ENCODE results near the gene MRPL1. TPM values are rescaled to one million over a fixed set of nuclear protein-coding genes. Genes with fewer than 3 reads are reported as not detected.

Gene MRPL1
- total RNA-seq, 1 experiment from 2014 or later: 42.0 TPM

DNA sequence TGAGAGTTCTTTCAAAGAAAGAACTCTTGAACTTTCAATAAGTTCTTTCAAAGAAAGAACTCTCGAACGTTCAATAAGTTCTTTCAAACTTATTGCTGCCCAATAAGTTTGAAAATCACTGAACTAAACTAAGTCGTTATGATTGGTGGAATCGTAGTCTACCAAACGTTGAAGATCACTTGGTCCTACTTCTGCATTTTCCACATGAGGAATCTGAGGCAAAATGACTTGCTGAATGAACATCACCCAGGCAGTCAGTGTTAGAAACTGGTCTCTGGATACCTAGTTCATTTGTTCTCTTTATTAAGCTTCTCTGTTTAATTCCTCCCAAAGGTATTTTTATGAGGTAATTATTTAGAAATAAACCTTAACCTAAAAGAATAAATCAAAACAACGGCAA is 36.4 kb upstream of the MRPL1 start:
- Histone ChIP-seq H3K36me3 (ENCODE audit: control insufficient read depth, insufficient read depth, low read length) (no peaks in the 10 kb centered on the region), H3K9me3 (no peaks in the 10 kb centered on the region), H3K27me3 (replicated peaks; ENCODE audit: control insufficient read depth, insufficient read depth, low read length) (no peaks in the 10 kb centered on the region), H3K4me1 (no peaks in the 10 kb centered on the region), H3K4me3 (ENCODE audit: low read depth, low read length) (no peak overlapping the region)
- DNase-seq: no peak
- TF ChIP-seq, protein P1, sequence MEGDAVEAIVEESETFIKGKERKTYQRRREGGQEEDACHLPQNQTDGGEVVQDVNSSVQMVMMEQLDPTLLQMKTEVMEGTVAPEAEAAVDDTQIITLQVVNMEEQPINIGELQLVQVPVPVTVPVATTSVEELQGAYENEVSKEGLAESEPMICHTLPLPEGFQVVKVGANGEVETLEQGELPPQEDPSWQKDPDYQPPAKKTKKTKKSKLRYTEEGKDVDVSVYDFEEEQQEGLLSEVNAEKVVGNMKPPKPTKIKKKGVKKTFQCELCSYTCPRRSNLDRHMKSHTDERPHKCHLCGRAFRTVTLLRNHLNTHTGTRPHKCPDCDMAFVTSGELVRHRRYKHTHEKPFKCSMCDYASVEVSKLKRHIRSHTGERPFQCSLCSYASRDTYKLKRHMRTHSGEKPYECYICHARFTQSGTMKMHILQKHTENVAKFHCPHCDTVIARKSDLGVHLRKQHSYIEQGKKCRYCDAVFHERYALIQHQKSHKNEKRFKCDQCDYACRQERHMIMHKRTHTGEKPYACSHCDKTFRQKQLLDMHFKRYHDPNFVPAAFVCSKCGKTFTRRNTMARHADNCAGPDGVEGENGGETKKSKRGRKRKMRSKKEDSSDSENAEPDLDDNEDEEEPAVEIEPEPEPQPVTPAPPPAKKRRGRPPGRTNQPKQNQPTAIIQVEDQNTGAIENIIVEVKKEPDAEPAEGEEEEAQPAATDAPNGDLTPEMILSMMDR (IDR thresholded peaks at IDR 0.05; ENCODE audit: insufficient read depth in 1 of 2, low read depth in 1 of 2, low read length in 1 of 2, severe bottlenecking in 1 of 2, unreplicated experiment in 1 of 2): no peak
- intact Hi-C loops (cut with micrococcal nuclease; ENCODE audit: unreplicated experiment): no loop called here
- Mint-ChIP-seq H3K9me3 (ENCODE audit: unreplicated experiment) (no peaks in the 10 kb centered on the region), H3K36me3 (ENCODE audit: insufficient read depth, unreplicated experiment) (peaks cover 5% of the 10 kb centered on the region), H3K27ac (ENCODE audit: unreplicated experiment) (no peak overlapping the region), H3K4me1 (ENCODE audit: low read depth, unreplicated experiment) (no peaks in the 10 kb centered on the region), H3K4me3 (ENCODE audit: unreplicated experiment) (no peak overlapping the region), H3K27me3 (ENCODE audit: insufficient read depth, unreplicated experiment) (peaks cover 21% of the 10 kb centered on the region)
- no TSS peak for BruUV-seq (replicated peaks)
- POLR2A ChIA-PET: no interaction called here
- CTCF ChIA-PET: no interaction called here

DNA sequence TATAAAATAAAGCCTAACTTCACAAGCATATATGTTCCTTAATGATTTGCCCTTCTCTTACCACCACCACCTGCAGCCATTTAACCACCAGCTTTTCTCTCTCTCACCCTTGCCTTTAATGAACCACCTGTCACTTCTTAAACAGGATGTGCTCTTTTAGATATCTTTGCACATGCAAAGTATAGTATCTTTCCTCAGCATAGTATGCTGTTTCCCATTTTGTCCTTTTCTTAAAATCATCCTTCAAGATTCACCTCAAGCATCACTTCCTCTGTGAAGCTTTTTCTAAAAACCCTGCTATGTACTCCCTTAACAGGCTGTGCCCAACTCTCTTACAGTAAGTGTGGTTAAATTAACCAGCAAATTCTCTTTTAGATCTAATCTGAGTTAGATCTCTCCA is 35.3 kb upstream of the MRPL1 start:
- Mint-ChIP-seq H3K4me3 (ENCODE audit: unreplicated experiment) (no peak overlapping the region), H3K27ac (ENCODE audit: unreplicated experiment) (no peak overlapping the region), H3K36me3 (ENCODE audit: insufficient read depth, unreplicated experiment) (peaks cover 5% of the 10 kb centered on the region), H3K9me3 (ENCODE audit: unreplicated experiment) (no peaks in the 10 kb centered on the region), H3K27me3 (ENCODE audit: insufficient read depth, unreplicated experiment) (peaks cover 21% of the 10 kb centered on the region), H3K4me1 (ENCODE audit: low read depth, unreplicated experiment) (no peaks in the 10 kb centered on the region)
- H3K36me3 ChIP-seq (ENCODE audit: control insufficient read depth, insufficient read depth, low read length): no peaks in the 10 kb centered on the region
- intact Hi-C loops (cut with micrococcal nuclease; ENCODE audit: unreplicated experiment): no loop called here
- ChIA-PET CTCF (no interaction called here), POLR2A (no interaction called here)
- DNase-seq: no peak
- no peaks in the 10 kb centered on the region for H3K4me1 ChIP-seq
- no peak overlapping the region for H3K4me3 ChIP-seq (ENCODE audit: low read depth, low read length)
- no peaks in the 10 kb centered on the region for H3K27me3 ChIP-seq (replicated peaks; ENCODE audit: control insufficient read depth, insufficient read depth, low read length)
- TF ChIP-seq, protein P1 (IDR thresholded peaks at IDR 0.05; ENCODE audit: insufficient read depth in 1 of 2, low read depth in 1 of 2, low read length in 1 of 2, severe bottlenecking in 1 of 2, unreplicated experiment in 1 of 2): no peak
- BruUV-seq (replicated peaks): no TSS peak
- H3K9me3 ChIP-seq: no peaks in the 10 kb centered on the region

DNA sequence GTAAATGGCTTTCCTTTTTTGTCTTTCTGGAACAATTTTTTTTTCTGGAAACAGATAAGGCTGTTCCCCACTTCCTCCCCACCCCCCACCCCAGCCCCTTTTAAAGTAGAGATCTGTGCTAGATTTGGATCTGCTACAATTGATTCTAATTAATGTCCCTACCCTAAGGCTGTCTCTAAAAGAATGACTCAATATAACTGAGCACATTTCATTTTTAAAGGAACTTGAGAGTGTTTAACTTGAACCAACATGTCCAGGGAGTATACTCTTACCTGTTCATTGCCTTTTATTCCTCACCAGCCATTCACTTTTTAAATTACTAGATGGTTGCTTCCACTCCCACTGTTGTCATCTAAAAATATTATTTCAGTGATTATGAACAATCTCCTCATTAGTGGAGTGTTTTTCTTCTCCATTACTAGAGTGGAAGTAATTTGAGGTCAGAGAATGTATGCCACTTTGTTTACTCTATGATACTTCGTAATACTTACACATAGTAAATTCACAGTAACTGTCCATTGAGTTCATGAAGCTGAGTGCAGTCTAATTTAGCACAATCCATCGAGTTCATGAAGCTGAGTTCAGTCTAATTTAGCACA is 29.4 kb upstream of the MRPL1 start:
- CTCF ChIA-PET: no interaction called here
- H3K4me1 ChIP-seq: no peaks in the 10 kb centered on the region
- no peaks in the 10 kb centered on the region for H3K27me3 ChIP-seq (replicated peaks; ENCODE audit: control insufficient read depth, insufficient read depth, low read length)
- no peaks in the 10 kb centered on the region for H3K9me3 Mint-ChIP-seq (ENCODE audit: unreplicated experiment)
- H3K9me3 ChIP-seq: no peaks in the 10 kb centered on the region
- peaks cover 5% of the 10 kb centered on the region for H3K36me3 Mint-ChIP-seq (ENCODE audit: insufficient read depth, unreplicated experiment)
- POLR2A ChIA-PET: no interaction called here
- no peak overlapping the region for H3K4me3 Mint-ChIP-seq (ENCODE audit: unreplicated experiment)
- no TSS peak for BruUV-seq (replicated peaks)
- no peak overlapping the region for H3K4me3 ChIP-seq (ENCODE audit: low read depth, low read length)
- no peak overlapping the region for H3K27ac Mint-ChIP-seq (ENCODE audit: unreplicated experiment)
- no peak for DNase-seq
- no peaks in the 10 kb centered on the region for H3K36me3 ChIP-seq (ENCODE audit: control insufficient read depth, insufficient read depth, low read length)
- no peaks in the 10 kb centered on the region for H3K4me1 Mint-ChIP-seq (ENCODE audit: low read depth, unreplicated experiment)
- intact Hi-C loops (cut with micrococcal nuclease; ENCODE audit: unreplicated experiment): no loop called here
- peaks cover 5% of the 10 kb centered on the region for H3K27me3 Mint-ChIP-seq (ENCODE audit: insufficient read depth, unreplicated experiment)
- TF ChIP-seq, protein P1 (IDR thresholded peaks at IDR 0.05; ENCODE audit: insufficient read depth in 1 of 2, low read depth in 1 of 2, low read length in 1 of 2, severe bottlenecking in 1 of 2, unreplicated experiment in 1 of 2): no peak
